ENCODE results near the gene ABCC1. TPM values are rescaled to one million over a fixed set of nuclear protein-coding genes. Genes with fewer than 3 reads are reported as not detected.
"Not testable (repeated sequence)": the region's sequence is repeated elsewhere in the genome, so short reads cannot be mapped to it uniquely, and the experiment has no call there.

The ABCC1 gene
- total RNA-seq, 2 experiments from 2014 or later: 42.9 to 44.8 TPM

DNA sequence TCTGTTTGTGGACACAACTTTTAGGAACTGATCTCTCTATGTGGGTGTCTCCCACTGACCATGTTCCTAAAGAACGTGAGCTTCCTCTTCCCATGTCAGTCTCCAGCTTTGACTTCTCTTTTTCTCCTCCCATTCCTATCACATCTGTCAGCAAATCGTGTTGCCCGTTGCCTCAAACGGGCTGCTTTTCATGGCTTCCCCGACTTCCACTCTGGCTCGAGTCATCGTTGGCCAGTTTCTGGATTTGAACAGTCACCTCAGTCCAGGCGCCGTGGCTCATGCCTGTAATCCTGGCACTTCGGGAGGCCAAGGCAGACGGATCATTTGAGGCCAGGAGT, 5.4 kb downstream of the ABCC1 start:
- no peak overlapping the region for H3K4me3 ChIP-seq (ENCODE audit: low read length)
- POLR2A ChIA-PET: no interaction called here
- H3K27me3 ChIP-seq (ENCODE audit: control insufficient read depth in 1 of 2, insufficient read depth in 2 of 2, low read length in 2 of 2): no peaks in the 10 kb centered on the region
- no peak for ATAC-seq (ENCODE audit: poor library complexity)
- H3K36me3 ChIP-seq (ENCODE audit: insufficient read depth, low read length): no peaks in the 10 kb centered on the region
- H3K4me1 ChIP-seq (ENCODE audit: insufficient read depth, low read length): peaks cover 92% of the 10 kb centered on the region
- no peaks in the 10 kb centered on the region for H3K27me3 Mint-ChIP-seq
- intact Hi-C loops (cut with DNase I, micrococcal nuclease): loop anchor here in 1 of 2 experiments (5.0 kb wide), 1 partner anchor 33 kb away; no protein-coding TSS in a partner anchor
- peak in 1 of 14 experiments; percentile 15 for DNase-seq
- no peaks in the 10 kb centered on the region for H3K9me3 Mint-ChIP-seq
- H3K4me3 Mint-ChIP-seq: peak overlapping the region; percentile 67
- H3K36me3 Mint-ChIP-seq (ENCODE audit: low read depth): peaks cover 8% of the 10 kb centered on the region
- H3K4me1 Mint-ChIP-seq (ENCODE audit: low read depth): peaks cover 77% of the 10 kb centered on the region
- no peaks in the 10 kb centered on the region for H3K9me3 ChIP-seq (ENCODE audit: control insufficient read depth in 1 of 2, insufficient read depth in 1 of 2, low read length in 2 of 2)
- no peak for TF ChIP-seq CTCF (IDR thresholded peaks at IDR 0.05)
- peak overlapping the region; percentile 94 for H3K27ac Mint-ChIP-seq
- CTCF ChIA-PET: interaction anchor here (0.7 kb wide), 1 partner anchor 95 kb away, joined by 3 read pairs; no protein-coding TSS in a partner anchor
- H3K27ac ChIP-seq (ENCODE audit: low read depth in 1 of 2, low read length in 2 of 2): no peak overlapping the region

DNA sequence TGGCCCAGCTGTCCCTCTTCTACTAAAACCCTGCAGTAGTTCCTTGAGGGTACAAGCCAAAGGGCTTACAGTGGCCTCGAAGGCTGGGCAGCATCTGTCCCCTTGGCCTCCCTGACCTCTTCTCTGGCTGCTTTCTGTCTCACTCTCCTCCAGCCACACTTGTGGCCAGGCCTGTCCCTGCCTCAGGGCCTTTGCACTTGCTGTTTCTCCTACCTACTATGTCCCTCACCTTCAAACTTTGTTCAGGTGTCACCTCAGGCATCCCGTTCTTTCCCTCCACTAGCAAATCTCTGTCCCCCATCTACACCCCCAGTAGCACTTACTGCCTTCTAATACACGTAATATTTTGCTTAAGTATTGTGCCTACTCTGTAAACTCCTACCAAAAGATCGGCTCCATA, 6.0 kb downstream of the ABCC1 start:
- no peak for TF ChIP-seq CTCF (IDR thresholded peaks at IDR 0.05)
- no peak overlapping the region for H3K27ac ChIP-seq (ENCODE audit: low read depth in 1 of 2, low read length in 2 of 2)
- Mint-ChIP-seq H3K4me3 (peak overlapping the region; percentile 61), H3K4me1 (ENCODE audit: low read depth) (peaks cover 77% of the 10 kb centered on the region), H3K36me3 (ENCODE audit: low read depth) (peaks cover 2% of the 10 kb centered on the region), H3K27ac (peak overlapping the region; percentile 89), H3K9me3 (no peaks in the 10 kb centered on the region), H3K27me3 (no peaks in the 10 kb centered on the region)
- no peaks in the 10 kb centered on the region for H3K27me3 ChIP-seq (ENCODE audit: control insufficient read depth in 1 of 2, insufficient read depth in 2 of 2, low read length in 2 of 2)
- ATAC-seq (ENCODE audit: poor library complexity) (no peak), DNase-seq (no peak)
- intact Hi-C loops (cut with DNase I, micrococcal nuclease): no loop called here
- ChIA-PET CTCF (no interaction called here), POLR2A (no interaction called here)
- H3K4me3 ChIP-seq (ENCODE audit: low read length): no peak overlapping the region
- no peaks in the 10 kb centered on the region for H3K9me3 ChIP-seq (ENCODE audit: control insufficient read depth in 1 of 2, insufficient read depth in 1 of 2, low read length in 2 of 2)
- H3K36me3 ChIP-seq (ENCODE audit: insufficient read depth, low read length): no peaks in the 10 kb centered on the region
- peaks cover 96% of the 10 kb centered on the region for H3K4me1 ChIP-seq (ENCODE audit: insufficient read depth, low read length)

- H3K27ac Mint-ChIP-seq: peak overlapping the region; percentile 89
- CTCF ChIA-PET: interaction anchor here (0.6 kb wide), 1 partner anchor 152 kb away, joined by 3 read pairs; no protein-coding TSS in a partner anchor
- H3K4me1 Mint-ChIP-seq (ENCODE audit: low read depth): peaks cover 79% of the 10 kb centered on the region
- ATAC-seq (ENCODE audit: poor library complexity): peak; percentile 47
- POLR2A ChIA-PET; H3K27me3 ChIP-seq (ENCODE audit: control insufficient read depth in 1 of 2, insufficient read depth in 2 of 2, low read length in 2 of 2); H3K4me3 ChIP-seq (ENCODE audit: low read length); H3K27me3 Mint-ChIP-seq; H3K36me3 Mint-ChIP-seq (ENCODE audit: low read depth); H3K9me3 Mint-ChIP-seq; intact Hi-C loops (cut with DNase I, micrococcal nuclease); H3K9me3 ChIP-seq (ENCODE audit: control insufficient read depth in 1 of 2, insufficient read depth in 1 of 2, low read length in 2 of 2); H3K36me3 ChIP-seq (ENCODE audit: insufficient read depth, low read length): not testable (repeated sequence)
- DNase-seq: peak in 5 of 14 experiments; percentile 24 to 52 (median 32)
- Histone ChIP-seq H3K27ac (ENCODE audit: low read depth in 1 of 2, low read length in 2 of 2) (peak overlapping the region in 1 of 2 donors; percentile 29), H3K4me1 (ENCODE audit: insufficient read depth, low read length) (peaks cover 95% of the 10 kb centered on the region)
- peak overlapping the region; percentile 22 for H3K4me3 Mint-ChIP-seq
These were observed 6.7 kb downstream of the ABCC1 start for GRCh38 chr16:15956106-15956505.

All from CD4-positive, alpha-beta T cell (primary cell).